GM18498 (cell line): ENCODE data around the gene UAP1L1.
"Not testable (repeated sequence)": the region's sequence is repeated elsewhere in the genome, so short reads cannot be mapped to it uniquely, and the experiment has no call there.

Experiments
- ATAC-seq: cut with Tn5 transposase; IDR thresholded peaks from one replicate; pipeline ENCODE4 v1.9.1; 2021; ENCODE audit warnings: mild to moderate bottlenecking, moderate library complexity; ENCODE audit not compliant: unreplicated experiment

Gene UAP1L1

GRCh38 chr9:137077010-137077747 lies at the start of gene UAP1L1:
UAP1L1 (plus strand) TSS chr9:137077517; CDS start chr9:137077533, 16 bp downstream.
- peak; percentile 51 for ATAC-seq

- peak; percentile 46 for ATAC-seq
Observed at GRCh38 chr9:137028263-137029057, 48.9 kb upstream of the UAP1L1 start.

DNA sequence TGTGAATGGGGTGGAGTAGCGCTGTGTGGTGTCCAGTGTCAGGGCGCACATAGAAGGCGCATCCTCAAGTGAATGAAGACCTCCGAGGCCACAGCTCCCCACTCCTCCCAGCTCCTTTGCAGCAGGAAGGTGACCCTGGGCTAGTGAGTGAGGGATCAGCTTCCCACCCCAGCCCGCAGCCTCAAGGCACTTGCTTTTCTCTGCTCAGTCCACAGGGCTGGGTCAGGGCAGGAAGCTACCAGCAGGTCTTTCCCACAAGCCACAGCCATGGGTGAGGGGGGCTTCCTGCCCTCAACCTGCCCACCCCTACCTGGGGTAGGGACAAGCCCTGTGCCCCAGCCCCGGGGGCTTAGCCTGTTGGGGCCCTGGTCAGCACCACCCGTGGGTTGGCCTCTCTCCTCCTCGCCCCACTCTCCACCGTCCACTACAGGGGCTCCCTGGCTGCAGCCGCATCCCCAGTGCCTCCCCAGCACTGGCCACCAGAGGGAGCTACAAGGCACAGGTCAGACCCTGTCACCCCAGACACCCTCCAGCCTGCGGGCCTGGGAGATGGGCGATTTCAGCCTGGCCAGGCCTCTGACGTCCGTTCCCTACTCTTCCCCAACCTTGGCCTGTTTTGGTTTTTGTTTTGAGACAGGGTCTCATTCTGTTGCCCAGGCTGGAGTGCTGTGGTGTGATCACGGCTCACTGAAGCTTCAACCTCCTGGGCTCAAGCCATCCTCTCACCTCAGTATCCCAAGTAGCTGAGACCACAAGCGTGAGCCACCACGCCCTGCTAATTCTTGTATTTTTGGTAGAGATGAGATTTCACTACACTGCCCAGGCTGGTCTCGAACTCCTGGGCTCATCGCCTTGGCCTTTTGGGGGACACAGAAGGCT lies 48.0 kb upstream of the UAP1L1 start:
- peak; percentile 36 for ATAC-seq

GRCh38 chr9:137030006-137030405 lies 47.3 kb upstream of the UAP1L1 start:
- ATAC-seq: no peak

GRCh38 chr9:137030538-137031527 lies 46.5 kb upstream of the UAP1L1 start:
- no peak for ATAC-seq

- ATAC-seq: no peak
Observed at GRCh38 chr9:137031904-137032640, 45.2 kb upstream of the UAP1L1 start, which contains the start of gene FUT7. FUT7 (minus strand) TSS chr9:137032088; CDS start chr9:137031991, 97 bp downstream.

DNA sequence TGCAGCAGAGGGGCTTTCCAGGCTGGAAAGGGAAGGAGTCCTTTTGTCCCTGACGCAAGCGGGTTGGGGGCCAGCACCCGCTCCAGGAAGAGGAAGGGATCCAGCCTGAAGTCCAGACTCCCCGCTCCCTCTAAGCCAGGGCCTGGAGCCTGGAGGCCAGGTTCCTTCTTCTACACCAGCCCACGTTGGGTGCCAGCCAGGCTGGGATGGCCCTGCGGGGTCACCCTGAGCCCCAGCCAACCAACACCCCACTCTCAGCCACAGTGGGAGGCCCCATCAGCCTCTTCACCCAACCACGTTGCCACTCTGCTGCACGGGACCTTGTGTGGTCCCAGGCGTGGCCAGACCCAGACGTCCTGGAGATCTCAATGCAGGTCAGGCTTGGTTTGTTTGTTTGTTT lies 44.5 kb upstream of the UAP1L1 start:
- ATAC-seq: no peak

GRCh38 chr9:137033481-137033880 lies 43.8 kb upstream of the UAP1L1 start:
- not testable (repeated sequence) for ATAC-seq

GRCh38 chr9:137034039-137034708 lies 43.1 kb upstream of the UAP1L1 start:
- no peak for ATAC-seq

DNA sequence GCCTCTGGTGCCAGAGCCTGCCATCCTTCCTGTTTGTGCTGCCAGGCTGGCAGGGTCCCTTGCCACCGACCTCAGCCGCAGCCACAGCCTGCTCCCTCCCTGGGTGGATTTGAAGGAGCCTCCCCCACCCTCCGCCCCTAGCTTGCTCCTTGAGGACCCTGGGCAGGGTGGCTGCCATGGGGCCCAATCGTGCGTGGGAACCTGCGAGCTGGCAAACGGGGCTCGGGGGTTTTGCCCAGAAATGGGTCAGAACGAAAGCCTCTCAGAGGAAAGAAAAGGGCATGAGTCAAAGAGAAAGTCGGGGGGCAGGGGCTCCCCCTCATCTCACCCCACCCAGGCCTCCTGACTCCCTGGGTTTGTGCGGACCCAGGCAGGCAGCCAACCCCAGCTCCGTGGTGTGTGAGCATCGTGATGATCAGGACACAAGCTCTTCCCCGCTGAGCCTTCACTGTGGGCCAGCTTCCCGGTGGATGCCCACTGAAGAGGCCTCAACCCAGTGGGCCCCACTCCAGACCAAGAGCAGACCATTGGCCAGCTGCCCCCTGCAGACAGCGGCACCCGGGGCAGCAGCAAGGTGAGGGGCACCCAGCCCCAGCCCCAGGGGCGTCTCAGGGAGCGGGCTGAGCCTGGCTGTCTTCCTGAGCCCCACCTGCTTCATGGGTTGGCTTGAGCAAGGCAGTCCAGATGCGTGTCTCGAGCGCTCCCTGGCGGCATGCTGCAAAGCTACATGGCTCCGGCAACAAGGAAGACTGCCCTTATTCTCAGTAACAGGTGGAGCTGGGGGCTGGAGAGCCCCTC lies 42.4 kb upstream of the UAP1L1 start:
- peak; percentile 58 for ATAC-seq

GRCh38 chr9:137035507-137035834 lies 41.8 kb upstream of the UAP1L1 start:
- ATAC-seq: no peak

- no peak for ATAC-seq
Observed at GRCh38 chr9:137035937-137036336, 41.4 kb upstream of the UAP1L1 start.

DNA sequence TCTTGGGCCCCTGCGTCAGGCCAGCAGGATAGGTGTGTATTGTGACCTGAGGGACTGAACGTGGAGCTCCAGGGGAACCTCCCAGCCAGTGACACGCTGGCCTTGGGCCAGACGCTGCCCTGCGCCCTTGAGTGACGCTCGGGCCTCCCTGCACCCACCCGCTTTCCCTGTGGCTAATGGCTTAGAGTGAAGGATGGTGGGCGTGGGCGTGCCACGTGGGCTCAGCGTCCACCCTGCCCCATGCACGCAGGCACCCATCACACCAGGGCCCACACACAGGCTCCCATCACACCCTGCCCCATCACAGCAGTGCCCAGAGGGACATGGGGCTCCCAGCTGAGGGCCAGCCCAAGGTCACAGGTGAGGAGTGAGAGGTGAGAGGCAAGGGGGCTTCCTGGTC lies 40.3 kb upstream of the UAP1L1 start:
- no peak for ATAC-seq

DNA sequence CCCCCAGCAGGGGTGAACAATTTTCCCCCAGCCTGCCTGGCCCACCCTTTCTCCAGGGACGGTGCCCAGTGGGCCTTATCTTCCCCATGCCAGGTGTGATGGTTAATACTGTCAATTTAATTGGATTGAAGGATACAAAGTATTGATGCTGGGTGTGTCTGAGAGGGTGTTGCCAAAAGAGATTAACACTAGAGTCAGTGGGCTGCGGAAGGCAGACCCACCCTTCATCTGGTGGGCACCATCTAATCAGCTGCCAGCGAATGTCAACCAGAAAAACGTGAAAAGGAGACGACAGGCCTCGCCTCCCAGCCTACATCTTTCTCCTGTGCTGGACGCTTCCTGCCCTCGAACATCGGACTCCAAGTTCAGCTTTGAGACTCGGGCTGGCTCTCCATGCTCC lies 39.8 kb upstream of the UAP1L1 start:
- ATAC-seq: no peak

DNA sequence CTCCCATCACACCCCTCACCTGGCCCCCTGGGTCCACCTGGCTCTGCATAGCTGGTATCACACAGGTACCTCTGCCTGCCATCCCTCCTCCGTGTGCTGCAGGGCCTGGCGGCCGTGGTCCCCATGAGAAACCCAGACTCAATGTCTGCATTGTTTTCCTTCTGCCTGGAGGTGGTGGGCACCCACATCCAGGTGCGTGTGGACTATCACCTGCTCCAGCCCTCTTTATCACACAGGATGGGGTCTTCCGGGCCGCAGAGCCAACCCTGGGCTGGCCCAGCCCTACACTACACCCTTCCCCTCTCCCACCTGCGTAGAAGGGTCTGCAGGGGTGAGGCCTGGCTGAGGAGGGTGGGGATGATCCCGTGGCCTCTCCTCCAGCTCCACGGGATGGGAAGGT lies 38.4 kb upstream of the UAP1L1 start:
- ATAC-seq: no peak

DNA sequence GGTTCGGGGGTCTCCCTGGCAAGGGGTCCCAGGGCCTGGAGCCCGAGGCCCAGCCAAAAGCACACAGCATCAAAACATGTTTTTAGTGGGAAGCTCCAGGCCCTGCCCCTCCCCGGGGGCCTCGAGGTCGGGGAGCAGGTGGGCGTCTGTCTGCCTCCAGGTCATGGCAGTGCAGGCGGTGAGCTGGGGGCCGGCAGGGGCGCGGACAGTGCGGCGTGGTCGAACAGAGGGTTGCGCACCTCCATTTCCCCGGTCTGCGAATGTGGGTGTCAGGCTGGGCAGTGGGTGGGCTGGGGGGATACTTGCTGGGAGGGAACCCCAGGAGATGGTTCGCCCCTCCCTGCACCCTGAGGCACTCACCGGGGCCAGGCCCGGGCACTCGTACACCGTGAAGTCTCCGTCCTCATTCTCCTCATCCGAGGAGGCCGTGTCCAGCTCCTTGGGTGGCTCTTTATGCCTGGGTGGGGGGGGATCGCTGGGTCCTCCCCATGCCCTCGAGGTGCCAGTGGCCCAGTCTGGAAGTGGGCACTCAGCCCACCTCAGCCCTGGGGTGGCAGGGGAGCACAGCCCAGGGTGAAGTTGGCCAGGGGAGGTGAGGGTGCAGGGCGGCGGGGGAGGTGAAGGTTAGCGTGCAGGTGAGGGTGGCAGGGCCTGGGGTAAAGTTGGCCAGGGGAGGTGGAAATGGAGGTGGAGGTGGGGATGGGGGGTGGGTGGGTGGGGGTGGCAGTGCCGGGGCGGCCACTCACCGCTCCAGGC lies 37.5 kb upstream of the UAP1L1 start:
- no peak for ATAC-seq

GRCh38 chr9:137040568-137040967 lies 36.7 kb upstream of the UAP1L1 start:
- ATAC-seq: no peak
